Cerebellar nuclear complex (tissue), 1 donor: ENCODE data around the gene COPG1.

ENCODE experiments used
- DNase-seq, 2 experiments: peaks; one replicate each; lab custom pipeline; 2025; lab: John Stamatoyannopoulos, UW

The COPG1 gene

DNA sequence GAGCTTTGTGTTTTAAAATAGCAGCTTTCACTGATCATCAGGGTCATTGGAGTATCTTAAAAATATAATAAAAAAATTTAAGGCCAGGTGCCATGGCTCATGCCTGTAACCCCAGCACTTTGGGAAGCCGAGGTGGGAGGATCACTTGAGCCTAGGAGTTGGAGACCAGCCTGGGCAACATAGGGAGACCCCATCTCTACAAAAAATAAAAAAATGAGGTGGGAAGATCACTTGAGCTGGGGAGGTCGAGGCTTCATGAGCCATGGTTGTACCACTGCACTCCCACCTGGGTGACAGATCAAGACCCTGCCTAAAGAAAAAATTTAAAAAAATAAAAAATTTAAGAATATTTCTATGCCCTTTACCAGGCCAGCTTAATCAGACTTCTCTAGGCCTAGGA lies 30.8 kb downstream of the COPG1 start:
- no peak for DNase-seq

DNA sequence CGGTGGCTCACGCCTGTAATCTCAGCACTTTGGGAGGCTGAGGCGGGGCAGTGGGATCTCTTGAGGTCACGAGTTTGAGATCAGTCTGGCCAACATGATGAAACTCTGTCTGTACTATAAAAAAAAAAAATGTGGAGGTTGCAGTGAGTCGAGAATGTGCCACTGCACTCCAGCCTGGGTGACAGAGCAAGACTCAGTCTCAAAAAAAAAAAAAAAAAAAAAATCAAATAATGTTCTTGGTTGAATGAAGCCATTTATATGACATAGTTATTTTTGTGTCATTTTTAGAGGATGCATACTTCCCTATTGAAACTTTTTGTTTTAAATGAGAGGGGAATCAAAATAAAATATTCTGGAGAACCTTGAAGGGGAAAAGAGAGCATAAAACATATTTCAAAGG lies 32.3 kb downstream of the COPG1 start:
- no peak for DNase-seq

DNA sequence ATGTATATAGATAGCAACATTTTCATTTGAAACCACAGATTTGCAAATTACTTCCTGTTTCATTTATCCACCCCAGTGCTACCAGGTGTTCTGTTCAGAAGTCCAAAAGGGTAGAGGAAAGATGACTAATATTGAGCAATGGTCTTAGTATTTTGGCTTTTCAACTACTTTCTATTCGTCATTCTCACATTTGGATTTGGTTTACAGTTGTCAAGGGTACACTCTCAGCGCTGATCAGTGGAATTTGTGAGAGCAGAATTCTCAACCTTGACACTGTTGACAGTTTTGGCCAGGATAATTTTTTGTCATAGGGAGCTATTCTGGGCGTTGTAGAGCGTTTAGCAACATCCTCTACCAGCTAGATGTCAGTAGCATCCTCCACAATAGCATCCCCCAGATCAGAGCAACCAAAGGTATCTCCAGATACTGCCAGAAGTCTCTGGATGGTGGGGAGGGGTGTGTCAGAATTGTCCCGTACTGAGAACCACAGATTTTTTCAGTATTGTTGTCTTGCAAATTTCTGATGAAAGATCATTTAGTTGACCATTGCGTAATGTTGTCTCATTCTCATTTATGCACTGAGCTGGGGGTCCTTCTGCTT lies 33.4 kb downstream of the COPG1 start:
- DNase-seq = no peak

DNA sequence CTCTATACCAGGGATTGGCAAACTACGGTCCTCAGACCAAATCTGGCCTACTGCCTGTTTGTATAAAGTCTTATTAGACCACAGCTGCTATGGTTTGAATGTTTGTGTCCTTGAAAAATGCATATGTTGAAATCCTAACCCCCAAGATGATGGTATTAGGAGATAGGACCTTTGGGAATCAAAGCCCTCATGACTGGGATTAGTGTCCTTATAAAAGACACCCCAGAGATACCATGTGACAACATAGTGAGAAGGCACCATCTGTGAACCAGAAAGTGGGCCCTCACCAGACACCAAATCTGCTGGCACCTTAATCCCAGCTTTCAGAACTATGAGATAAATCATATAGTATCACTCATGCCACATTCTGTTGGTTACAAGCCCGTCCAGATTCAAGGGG lies 36.7 kb downstream of the COPG1 start:
- DNase-seq = no peak

DNA sequence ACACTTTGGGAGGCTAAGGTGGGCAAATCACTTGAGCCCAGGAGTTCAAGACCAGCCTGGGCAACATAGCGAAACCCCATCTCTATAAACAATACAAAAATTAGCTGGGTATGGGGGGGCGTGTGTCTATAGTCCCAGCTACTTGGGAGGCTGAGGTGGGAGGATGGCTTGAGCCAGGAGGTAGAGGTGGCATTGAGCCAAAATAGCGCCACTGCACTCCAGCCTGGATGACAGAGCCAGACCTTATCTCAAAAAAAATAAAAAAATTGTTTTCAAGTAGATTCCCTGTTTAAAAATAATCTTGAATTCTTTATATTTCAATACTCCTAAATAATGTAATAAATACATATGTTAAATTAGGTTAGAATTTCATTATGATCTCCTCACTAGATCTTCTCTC lies 39.0 kb downstream of the COPG1 start:
- DNase-seq = no peak

DNA sequence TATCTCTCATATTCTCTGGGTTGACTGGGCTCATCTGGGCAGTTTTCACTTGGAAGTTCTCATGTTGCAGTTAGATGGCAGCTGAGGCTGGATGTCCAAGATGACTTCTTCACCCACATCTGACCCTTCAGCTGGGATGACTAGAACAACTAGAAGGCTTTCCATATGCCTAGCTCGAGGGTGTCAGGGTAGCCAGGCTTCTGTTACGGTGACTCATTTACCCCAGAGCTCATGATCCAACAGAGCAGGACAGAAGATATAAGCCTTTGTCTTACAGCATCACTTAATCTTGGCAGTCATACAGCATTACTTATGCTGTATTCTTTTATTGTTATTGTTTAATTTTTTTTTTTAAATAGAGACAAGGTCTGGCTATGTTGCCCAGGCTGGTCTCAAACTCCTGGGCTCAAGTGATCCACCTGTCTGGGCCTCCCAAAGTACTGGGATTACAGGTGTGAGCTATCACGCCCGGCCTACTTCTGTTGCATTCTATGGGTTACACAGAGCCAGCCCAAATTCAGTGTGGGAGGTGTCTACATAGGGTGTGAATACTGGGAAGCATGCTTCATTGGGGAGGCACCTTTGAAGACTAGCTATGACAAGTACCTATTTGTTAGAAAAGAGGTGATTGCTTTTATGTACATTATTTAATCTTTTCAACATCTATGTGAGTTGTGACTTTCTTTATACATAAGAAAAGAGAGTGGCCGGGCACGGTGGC lies 40.0 kb downstream of the COPG1 start:
- DNase-seq = no peak

DNA sequence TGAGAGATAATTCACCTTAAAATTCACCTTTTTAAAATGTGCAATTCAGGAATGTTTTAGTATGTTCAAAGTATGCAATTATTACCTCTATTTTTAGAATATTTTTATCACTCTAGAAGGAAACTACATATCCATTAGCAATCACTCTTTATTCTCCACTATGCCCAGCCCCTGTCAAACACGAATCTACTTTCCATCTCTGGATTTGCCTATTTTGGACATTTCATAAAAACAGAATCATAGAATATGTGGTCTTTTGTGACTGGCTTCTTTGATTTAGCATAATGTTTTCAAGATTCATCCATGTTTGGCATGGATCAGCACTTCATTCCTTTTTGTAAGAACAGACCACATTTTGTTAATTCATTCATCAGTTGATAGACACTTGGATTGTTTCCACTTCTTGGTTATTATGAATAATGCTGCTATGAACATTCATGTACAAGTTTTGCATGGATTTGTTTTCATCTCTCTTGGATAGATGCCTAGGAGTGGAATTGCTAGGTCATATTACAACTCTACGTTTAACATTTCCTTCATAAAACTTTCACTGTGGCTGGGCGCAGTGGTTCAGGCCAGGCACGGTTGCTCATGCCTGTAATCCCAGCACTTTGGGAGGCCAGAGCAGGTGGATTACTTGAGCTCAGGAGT lies 42.0 kb downstream of the COPG1 start:
- DNase-seq = no peak

DNA sequence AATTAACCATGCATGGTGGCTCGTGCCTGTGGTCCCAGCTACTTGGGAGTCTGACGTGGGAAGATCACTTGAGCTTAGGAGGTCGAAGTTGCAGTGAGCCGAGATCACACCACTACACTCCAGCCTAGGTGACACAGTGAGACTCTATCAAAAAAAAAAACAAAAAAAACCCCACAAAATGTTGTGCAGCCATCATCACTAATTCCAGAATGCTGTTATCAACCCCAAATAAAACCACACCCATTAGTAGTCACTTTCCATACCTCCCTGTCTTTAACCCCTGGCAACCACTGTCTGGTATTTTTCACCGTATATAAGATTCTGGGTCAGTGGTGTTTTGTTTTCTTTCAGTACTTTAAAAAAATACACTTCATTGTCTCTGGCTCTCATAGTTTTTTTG lies 45.9 kb downstream of the COPG1 start:
- DNase-seq = no peak

DNA sequence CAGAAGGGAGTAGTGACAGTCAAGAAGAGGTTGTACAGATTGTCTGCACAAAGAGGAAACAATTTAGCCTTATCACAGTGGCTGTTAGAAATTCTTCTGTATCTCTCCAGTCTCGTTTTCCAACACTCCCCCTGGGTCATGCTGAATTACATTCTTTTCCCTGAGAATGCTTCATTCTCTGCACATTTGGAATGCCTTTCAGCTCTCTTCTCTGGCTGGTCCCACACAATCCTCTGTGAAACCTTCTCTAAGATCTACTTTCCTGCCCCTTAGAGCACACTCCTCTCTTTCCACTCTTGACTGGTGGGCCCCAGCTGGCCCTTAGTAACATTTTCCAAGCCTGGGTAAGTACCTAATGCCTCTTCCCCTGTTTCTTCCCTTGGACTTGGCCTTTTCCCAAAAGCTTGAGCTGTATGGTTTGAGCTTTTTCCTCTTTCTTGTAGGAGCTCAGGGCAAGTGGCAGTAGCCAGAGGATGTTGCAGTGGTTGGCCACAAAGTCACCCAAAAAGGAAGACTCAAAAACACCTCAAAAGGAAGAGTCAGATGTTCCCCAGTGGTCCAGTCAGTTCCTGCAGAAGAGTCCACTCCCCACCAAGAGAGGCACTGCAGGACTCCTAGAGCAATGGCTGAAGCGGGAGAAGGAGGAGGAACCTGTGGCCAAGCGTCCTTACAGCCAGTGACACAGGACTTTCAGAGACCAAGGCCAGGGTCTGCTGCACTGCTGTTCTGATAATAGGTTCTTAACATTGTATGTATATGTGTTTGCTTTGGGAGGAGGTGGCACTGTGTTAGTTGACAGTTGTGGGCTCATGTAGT lies 54.9 kb downstream of the COPG1 start:
- no peak for DNase-seq

DNA sequence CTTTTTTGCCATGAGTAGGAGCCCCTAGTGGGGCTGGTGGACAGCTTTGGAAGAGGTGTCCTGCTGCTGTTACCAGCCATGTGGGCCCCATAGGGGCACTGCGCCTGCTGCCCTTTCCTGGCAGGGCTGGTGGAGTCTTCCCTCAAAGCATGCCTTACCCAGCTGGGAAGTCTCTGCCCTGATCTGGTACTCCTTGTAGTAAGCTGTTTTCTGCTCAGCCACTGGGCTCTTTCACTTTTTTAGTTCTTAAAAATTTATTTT lies 55.5 kb downstream of the COPG1 start:
- DNase-seq = no peak

DNA sequence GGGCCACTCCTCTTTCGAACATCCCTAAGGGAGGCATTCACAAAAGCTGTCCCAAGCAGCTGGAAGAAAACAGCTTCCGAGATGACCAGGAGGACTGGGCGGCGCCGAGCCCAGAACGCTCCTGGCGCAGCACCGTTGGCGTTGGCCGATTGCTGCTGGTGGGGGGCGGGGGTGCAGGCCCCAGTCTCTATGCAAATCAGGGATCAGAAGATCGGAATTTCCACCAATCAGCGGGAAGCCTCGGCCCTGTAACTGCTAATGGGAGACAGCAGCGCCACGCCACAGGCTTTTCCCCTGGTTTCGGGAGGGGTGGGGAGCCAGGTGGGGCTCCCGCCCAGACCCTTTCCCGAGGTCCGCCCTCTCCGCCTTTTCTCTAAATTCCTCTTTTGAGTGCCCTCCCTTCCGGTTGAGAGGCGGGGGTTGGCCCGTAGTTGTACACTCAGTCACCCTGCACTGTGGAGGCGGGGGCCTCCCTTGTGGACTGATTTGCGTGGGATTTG lies 56.2 kb downstream of the COPG1 start:
- no peak for DNase-seq

DNA sequence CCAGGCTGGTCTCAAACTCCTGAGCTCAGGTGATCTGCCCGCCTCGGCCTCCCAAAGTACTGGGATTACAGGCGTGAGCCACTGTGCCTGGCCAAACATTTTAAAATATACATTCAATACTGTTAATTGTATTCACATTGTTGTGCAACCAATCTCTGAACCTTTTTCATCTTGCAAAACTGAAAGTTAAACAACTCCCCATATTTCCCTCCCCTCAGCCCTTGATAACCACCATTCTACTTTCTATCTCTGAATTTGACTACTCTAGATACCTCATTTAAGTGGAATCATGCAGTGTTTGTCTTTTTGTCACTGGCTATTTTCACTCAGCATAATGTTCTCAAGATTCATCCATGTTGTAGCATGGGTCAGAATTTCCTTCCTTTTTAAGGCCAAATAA lies 59.2 kb downstream of the COPG1 start:
- no peak for DNase-seq

DNA sequence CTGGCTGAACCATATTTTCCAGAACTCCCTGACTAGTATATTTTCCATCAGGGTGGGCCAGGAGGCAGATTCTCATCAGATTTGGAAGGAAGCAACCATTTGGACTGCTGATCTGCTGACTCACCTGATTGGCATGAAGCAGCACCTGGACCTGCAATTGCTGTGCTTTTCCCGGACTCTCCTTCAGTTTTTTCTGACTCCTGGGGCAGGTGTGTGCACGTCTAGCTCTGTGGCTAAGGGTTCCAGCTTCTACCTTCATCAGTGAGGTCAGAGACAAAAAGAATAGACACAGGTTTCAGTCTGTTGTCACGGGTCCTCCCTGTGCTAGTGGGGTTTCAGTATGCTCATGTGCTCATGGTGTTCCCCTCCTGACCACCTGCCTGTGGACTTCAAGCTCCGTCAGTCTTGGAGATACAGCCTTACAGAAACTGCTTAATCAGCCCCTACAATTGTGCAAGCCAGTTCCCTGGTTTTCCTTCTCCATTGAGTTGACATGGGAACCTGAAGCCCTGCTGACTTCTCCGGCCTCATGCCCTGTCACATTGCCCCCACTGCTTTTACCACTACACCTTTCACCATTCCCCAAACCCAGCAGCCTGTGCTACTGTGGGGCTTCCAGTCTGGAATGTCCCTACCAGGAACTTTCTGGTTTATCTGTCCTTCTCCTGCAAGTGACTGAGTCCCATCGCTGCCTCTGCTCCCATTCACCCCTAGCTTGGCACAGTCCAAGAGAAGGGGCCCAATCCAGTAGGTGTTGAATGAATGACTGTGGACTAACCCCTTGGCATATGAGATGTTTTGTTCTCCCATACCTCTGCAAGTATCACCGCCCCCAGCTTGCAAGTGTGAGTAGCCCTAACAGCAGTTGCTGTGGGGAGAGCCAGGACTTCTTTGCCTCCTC lies 61.0 kb downstream of the COPG1 start:
- DNase-seq = no peak

DNA sequence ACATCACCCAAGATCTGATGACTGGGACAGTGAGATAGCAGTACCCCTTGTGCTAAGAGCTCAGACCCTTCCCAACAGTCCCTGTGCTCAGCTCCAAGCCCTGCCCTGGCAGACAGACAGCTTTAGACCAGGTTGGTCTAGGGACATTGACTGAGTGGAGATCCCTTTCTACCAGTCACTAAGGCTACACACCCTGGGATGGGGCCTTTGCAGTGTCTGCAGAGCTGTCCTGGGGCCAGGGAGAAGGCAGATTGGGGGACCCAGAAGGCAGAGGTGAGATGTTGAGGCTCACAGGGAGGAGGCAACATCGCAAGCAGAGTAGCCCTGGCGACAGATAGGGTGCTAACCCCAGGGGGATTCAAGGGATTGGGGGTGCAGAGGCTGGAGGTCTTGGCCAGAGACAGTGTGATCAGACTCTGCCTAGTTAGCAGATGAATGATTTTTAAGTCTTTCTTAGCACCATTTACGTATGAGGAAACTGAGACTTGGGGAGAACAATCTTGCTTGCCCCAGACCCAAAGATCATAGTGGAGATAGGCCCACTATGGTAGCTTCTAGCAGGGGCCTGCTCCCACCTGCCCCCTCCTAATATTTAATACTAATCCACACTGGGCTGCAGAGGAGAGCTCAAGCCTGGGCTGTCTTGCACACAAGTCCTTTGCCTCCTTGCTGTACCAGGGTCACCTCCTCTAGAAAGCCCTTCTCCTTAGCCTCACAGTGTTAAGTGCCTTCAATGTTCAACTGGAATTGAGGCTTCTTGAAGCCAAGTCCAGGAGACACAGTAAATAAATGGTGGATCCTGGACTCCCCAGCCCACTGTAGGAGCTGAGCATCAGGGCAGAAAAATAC lies 61.9 kb downstream of the COPG1 start:
- DNase-seq = no peak

DNA sequence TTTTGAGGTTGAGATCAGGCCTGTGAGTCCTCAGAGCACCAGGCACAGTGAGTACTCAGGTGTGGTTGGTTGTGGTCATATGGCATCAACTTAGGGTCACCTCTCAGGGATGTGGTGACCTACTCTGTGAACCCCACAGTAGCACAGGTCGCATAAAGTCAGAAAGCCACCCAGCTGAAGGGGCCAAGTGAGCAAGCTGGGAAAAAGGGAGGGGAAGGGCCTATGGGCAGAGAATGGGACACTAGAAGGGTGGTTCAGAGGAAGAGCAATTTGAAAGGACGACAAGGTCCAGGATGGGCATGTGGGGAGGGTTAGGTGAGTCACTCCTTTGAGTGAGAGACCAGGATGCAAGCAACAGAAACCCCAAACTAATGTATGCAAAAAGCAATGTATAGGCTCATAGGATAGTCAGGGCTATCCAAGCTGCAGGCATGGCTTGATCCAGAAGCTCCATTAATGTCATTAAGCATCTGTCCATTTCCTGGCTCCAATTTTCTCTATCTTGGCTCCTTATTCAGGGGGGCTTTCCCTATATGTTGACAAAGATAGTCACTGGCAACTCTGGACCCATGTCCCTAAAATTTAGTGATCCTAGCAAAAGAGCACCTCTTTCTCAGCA lies 62.7 kb downstream of the COPG1 start:
- no peak for DNase-seq

DNA sequence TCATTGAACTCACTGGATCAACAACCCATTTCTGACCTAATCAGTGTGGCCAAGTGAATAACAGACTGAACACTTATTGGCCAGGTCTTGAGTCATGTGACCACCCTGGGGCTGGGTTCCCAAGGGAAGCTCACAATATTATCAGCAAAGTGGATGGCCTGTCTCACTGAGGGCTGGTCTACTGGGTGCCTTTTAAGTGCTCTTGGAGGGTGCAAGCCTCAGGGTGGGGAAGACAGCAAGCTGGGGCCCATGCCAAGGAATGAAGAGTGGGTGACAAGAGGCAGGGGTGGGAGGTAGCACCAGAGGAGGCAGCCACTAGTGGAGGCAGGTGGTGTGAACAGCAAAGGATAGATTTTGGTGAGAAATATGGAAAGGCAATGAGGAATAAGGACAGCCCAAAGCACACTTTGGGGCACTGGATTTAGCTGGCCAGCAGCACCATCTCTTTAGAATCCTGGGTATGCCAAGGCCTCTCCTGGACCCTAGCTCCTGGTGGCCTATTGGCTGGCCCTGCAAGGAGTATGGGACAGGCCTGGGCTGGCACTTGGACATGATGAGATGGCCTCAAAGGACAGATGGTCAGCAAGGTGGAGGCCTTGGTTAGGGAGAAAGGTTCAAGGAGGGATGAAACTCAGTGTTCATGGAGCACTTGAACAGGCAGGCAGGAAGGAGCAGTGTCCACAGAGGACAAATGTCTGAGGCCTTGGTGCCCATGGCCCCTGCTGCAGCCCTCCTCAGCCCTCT lies 63.4 kb downstream of the COPG1 start:
- DNase-seq = no peak

DNA sequence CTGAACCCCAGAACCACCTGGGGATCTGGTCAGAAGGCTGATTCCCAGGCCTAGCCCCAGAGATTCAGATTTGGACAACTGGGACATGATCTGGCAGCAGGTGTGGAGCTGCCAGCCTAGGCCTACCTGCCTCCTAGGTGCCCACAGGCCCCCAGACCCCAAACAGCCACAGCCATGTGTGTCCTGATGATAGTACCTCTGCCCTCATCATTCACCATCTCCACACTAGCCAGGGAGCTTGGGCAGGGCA lies 63.9 kb downstream of the COPG1 start:
- no peak for DNase-seq

DNA sequence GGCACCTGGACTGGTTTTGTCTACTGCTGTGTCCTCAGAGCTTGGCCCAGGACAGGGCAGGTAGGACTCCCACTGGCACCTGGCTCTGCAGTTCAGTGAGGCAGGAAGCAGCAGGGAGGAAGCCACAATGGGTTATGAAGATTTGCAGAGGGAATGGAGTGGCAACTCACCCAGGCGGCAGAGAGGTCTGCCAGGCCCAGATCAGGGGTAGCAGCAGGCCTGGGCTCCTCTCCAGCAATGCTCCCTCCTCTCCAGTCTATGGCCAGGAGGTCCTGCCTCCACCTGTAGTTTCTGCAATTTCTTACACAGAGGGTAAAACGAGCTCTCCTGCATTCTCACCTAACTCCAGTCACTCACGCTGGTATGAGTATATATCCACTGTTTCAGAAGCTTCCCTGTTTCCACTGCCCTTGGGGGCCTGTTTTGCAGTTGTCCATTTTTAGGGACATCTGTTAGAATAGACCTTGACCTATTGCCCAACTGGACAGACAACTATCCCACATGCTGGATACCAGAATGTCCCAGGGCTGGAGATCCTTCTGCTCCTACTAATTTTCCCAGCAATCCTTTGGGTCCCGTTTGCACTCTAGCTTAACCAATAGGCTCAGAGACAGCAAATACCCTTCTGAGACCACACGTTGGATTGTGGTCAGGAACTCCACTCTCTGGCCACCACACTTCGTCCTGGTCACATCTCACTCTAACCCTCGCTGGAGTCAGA lies 64.4 kb downstream of the COPG1 start:
- DNase-seq = peak in 1 of 2 experiments; percentile 21
